HL-60 (cell line): ENCODE results near the gene COL19A1.

ENCODE experiments used
- DNase-seq, 2 experiments: peaks; one replicate each; pipeline ENCODE4 v3.0.0-alpha.2; 2010 to 2020; ENCODE audit warnings: low read depth in 1 of 2, low spot score in 1 of 2
- H3K27ac ChIP-seq: fragments of 250-450 bp; sonication (Bioruptor Pico); replicated peaks from 2 replicates; pipeline ENCODE4 v1.5.1; 2020; ENCODE audit warnings: mild to moderate bottlenecking, moderate library complexity
- H3K27me3 ChIP-seq: fragments of 250-450 bp; sonication (Bioruptor Pico); 2 replicates; pipeline ENCODE4 v1.5.1; 2021; ENCODE audit warnings: mild to moderate bottlenecking, moderate library complexity; ENCODE audit not compliant: insufficient read depth, poor library complexity, severe bottlenecking
- H3K4me3 ChIP-seq: replicated peaks from 2 replicates; pipeline ENCODE4 v1.5.1; 2011; ENCODE audit warnings: mild to moderate bottlenecking, control low read depth, low read length; ENCODE audit not compliant: insufficient read depth
- GABPA ChIP-seq: IDR thresholded peaks from 2 replicates; pipeline ENCODE4 v1.6.1; 2012; ENCODE audit warnings: low read depth
- POLR2AphosphoS5 ChIP-seq: IDR thresholded peaks from 2 replicates; pipeline ENCODE4 v1.6.1; 2012; ENCODE audit warnings: low read depth
- SPI1 ChIP-seq: IDR thresholded peaks from 2 replicates; pipeline ENCODE4 v1.6.1; 2012; ENCODE audit warnings: low read depth, mild to moderate bottlenecking, borderline replicate concordance
- TF ChIP-seq, protein P1 (sequence below): IDR thresholded peaks from 2 replicates; pipeline ENCODE4 v1.6.1; 2012; ENCODE audit warnings: low read depth; ENCODE audit not compliant: insufficient replicate concordance
- TF ChIP-seq, protein P2 (sequence below): IDR thresholded peaks from one replicate; pipeline ENCODE4 v1.5.1; 2011; ENCODE audit warnings: low read length, control low read depth, inconsistent platforms; ENCODE audit not compliant: insufficient read depth

The COL19A1 gene

DNA sequence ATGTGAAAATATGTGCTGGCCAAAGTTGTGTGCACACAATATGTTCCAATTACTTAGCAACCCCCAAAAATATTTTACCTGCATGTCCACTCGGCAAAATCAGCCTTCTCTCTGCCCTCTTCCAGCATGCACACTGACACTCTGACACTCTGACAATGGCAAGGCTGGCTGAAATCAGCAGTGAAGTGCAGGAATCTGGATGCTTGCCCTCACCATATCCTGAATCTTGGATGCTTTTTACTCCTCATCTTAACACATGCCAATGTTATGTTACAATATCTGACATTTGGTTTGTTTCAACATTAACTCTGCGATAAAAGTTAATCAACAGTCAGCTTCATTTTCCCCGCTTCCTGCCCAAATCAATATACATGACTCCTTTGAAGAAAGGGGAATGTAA, 233.4 kb downstream of the COL19A1 start:
- H3K4me3 ChIP-seq: no peak overlapping the region
- no peak overlapping the region for H3K27ac ChIP-seq
- no peaks in the 10 kb centered on the region for H3K27me3 ChIP-seq
- TF ChIP-seq, protein P1, sequence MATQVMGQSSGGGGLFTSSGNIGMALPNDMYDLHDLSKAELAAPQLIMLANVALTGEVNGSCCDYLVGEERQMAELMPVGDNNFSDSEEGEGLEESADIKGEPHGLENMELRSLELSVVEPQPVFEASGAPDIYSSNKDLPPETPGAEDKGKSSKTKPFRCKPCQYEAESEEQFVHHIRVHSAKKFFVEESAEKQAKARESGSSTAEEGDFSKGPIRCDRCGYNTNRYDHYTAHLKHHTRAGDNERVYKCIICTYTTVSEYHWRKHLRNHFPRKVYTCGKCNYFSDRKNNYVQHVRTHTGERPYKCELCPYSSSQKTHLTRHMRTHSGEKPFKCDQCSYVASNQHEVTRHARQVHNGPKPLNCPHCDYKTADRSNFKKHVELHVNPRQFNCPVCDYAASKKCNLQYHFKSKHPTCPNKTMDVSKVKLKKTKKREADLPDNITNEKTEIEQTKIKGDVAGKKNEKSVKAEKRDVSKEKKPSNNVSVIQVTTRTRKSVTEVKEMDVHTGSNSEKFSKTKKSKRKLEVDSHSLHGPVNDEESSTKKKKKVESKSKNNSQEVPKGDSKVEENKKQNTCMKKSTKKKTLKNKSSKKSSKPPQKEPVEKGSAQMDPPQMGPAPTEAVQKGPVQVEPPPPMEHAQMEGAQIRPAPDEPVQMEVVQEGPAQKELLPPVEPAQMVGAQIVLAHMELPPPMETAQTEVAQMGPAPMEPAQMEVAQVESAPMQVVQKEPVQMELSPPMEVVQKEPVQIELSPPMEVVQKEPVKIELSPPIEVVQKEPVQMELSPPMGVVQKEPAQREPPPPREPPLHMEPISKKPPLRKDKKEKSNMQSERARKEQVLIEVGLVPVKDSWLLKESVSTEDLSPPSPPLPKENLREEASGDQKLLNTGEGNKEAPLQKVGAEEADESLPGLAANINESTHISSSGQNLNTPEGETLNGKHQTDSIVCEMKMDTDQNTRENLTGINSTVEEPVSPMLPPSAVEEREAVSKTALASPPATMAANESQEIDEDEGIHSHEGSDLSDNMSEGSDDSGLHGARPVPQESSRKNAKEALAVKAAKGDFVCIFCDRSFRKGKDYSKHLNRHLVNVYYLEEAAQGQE: no peak
- TF ChIP-seq GABPA (no peak), SPI1 (no peak), POLR2AphosphoS5 (no peak)
- TF ChIP-seq, protein P2, sequence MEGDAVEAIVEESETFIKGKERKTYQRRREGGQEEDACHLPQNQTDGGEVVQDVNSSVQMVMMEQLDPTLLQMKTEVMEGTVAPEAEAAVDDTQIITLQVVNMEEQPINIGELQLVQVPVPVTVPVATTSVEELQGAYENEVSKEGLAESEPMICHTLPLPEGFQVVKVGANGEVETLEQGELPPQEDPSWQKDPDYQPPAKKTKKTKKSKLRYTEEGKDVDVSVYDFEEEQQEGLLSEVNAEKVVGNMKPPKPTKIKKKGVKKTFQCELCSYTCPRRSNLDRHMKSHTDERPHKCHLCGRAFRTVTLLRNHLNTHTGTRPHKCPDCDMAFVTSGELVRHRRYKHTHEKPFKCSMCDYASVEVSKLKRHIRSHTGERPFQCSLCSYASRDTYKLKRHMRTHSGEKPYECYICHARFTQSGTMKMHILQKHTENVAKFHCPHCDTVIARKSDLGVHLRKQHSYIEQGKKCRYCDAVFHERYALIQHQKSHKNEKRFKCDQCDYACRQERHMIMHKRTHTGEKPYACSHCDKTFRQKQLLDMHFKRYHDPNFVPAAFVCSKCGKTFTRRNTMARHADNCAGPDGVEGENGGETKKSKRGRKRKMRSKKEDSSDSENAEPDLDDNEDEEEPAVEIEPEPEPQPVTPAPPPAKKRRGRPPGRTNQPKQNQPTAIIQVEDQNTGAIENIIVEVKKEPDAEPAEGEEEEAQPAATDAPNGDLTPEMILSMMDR: no peak
- no peak for DNase-seq

DNA sequence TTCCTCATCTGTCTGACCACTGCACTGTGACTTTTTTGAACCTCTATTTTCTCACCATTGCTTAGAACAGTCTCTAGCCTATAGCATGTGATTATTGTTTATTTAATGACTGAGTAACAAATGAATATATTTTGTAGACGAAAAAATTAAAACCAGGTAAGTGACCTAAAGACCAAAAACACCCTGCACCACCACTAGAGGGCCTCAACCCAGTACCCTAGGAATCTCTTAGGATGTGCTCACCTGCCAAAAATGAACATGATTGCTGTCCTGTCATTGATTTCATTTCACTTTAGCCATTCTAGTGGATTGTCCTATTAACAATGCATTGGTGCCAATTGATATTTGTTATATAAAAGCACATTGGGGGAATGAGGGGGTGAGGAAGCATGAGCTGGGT, 237.4 kb downstream of the COL19A1 start:
- DNase-seq: no peak
- TF ChIP-seq, protein P1: no peak
- TF ChIP-seq SPI1: no peak
- TF ChIP-seq, protein P2: peak; percentile 38
- TF ChIP-seq POLR2AphosphoS5: no peak
- TF ChIP-seq GABPA: no peak
- H3K27ac ChIP-seq: no peak overlapping the region
- H3K4me3 ChIP-seq: no peak overlapping the region
- no peaks in the 10 kb centered on the region for H3K27me3 ChIP-seq

DNA sequence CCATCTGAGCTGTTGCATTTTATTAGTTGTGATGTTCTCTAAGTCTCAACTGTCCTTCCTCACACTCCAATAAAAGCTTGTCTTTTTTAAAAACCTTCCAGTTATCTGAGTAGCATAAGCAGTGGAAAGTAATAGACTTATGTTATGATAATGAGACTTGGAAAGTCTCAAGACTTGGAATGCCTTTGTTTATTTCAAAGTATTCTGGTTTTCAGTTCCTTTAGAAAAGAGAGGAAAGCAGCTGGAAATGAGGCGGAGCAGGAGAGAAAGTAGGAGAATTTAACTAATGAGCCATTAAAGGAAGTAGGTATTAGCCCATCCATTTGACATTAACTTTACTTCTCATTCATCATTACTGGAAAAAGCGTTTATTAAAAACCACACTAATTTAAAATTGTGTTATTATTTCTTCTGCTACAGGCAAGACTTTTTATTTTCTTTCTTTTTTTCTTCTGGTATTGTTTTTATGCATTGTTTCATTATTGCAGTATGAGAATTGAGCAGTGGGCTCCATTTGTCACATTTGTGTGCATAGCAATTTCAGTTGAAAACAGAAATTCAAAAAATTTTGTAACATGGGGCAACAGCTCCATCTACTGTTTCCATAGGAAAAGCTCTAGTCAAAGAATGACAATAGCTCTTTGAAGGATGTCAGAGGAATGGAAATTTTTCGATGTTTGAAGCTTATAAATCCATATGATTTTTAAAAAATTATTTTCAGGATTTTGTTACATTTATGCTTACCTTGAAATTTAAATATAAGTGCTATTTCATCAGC, 241.7 kb downstream of the COL19A1 start:
- no peak overlapping the region for H3K4me3 ChIP-seq
- no peak overlapping the region for H3K27ac ChIP-seq
- DNase-seq: no peak
- peaks cover 2% of the 10 kb centered on the region for H3K27me3 ChIP-seq
- TF ChIP-seq, protein P2: peak; percentile 32
- TF ChIP-seq, protein P1: no peak
- TF ChIP-seq POLR2AphosphoS5 (no peak), SPI1 (no peak), GABPA (no peak)
